IMR-90 (cell line): ENCODE measurements around the gene ZSWIM3.

Experiments
- CEBPB ChIP-seq: IDR thresholded peaks from 2 replicates; pipeline ENCODE4 v1.6.1; 2012; ENCODE audit warnings: low read depth, low read length, improper control_type of control experiment
- CTCF ChIP-seq: conservative IDR thresholded peaks from 2 replicates; pipeline ENCODE4 v1.5.1; 2012; ENCODE audit warnings: mild to moderate bottlenecking, low read depth, low read length, improper control_type of control experiment
- MAFK ChIP-seq: IDR thresholded peaks from 2 replicates; pipeline ENCODE4 v1.6.1; 2012; ENCODE audit warnings: low read depth, low read length, improper control_type of control experiment
- MXI1 ChIP-seq: IDR thresholded peaks from 2 replicates; pipeline ENCODE4 v1.6.1; 2012; ENCODE audit warnings: low read depth, mild to moderate bottlenecking, low read length, moderate library complexity, borderline replicate concordance
- NFE2L2 ChIP-seq: fragments of 150-350 bp; IDR thresholded peaks from 2 replicates; pipeline ENCODE4 v1.6.1; 2016; ENCODE audit warnings: low read depth, mild to moderate bottlenecking, low read length
- POLR2A ChIP-seq: IDR thresholded peaks from 2 replicates; pipeline ENCODE4 v1.6.1; 2012; ENCODE audit warnings: mild to moderate bottlenecking, low read depth, low read length

GRCh38 chr20:45842169-45842812 is 15.1 kb upstream of the ZSWIM3 start:
- TF ChIP-seq CTCF (no peak), MXI1 (no peak), POLR2A (no peak), NFE2L2 (no peak), MAFK (no peak), CEBPB (no peak)
